Thyroid gland (tissue), 4 donors: Measurements from ENCODE around the gene ANKLE1. TPM values are rescaled to one million over a fixed set of nuclear protein-coding genes. Genes with fewer than 3 reads are reported as not detected.

ENCODE experiments used
- DNase-seq, 2 donors: peaks; one replicate each; pipeline ENCODE4 v3.0.0-alpha.2; 2019
- H3K27ac ChIP-seq, 3 donors: fragments of 200-600 bp; sonication (generic); 1 replicate in 2 of 3; 2 replicates in 1 of 3; pipeline ENCODE4 v1.5.1; 2016 to 2019; ENCODE audit warnings: mild to moderate bottlenecking in 1 of 3, moderate library complexity in 1 of 3
- H3K27me3 ChIP-seq: fragments of 200-600 bp; sonication (generic); one replicate; pipeline ENCODE4 v1.5.1; 2019
- H3K36me3 ChIP-seq, 2 donors: fragments of 200-600 bp; sonication (generic); one replicate each; pipeline ENCODE4 v1.5.1; 2016 to 2019
- H3K4me1 ChIP-seq, 2 donors: fragments of 200-600 bp; sonication (generic); one replicate each; pipeline ENCODE4 v1.5.1; 2017 to 2019
- H3K4me3 ChIP-seq, 3 donors: fragments of 200-600 bp; sonication (generic); replicated peaks in 1 of 3; 1 replicate in 2 of 3; 2 replicates in 1 of 3; pipeline ENCODE4 v1.5.1; 2016; ENCODE audit warnings: mild to moderate bottlenecking in 1 of 3
- H3K9me3 ChIP-seq: fragments of 200-600 bp; sonication (generic); one replicate; pipeline ENCODE4 v1.5.1; 2017
- CTCF ChIP-seq, 6 experiments: fragments of 200-600 bp in 3 of 6; fragments of 450-650 bp in 3 of 6; sonication (generic) in 3 of 6; IDR thresholded peaks; one replicate each; pipeline ENCODE4 v1.5.1; 2016 to 2019; ENCODE audit warnings: antibody characterized with exemption in 6 of 6, mild to moderate bottlenecking in 2 of 6, inconsistent platforms in 1 of 6, moderate library complexity in 1 of 6
- POLR2A ChIP-seq, 2 donors: fragments of 450-650 bp; IDR thresholded peaks; one replicate each; pipeline ENCODE4 v1.6.1; 2017; ENCODE audit warnings: antibody characterized with exemption in 2 of 2, mild to moderate bottlenecking in 2 of 2, moderate library complexity in 1 of 2
- WGBS, 2 donors: methylation state at CpG; one replicate each; pipeline ENCODE4 v1.1.5; 2017; 5-methylcytosine and 5-hydroxymethylcytosine counted together
- intact Hi-C: fragments of 100-400 bp; cut with DNase I; formaldehyde crosslinking; loops from one replicate; pipeline ENCODE4 v1.15.1; 2023
- total RNA-seq, 4 donors: library from RNA; depleted of rRNA; stranded (reverse); fragments of >200 nt; gene quantifications; one replicate each; pipeline ENCODE4 v1.2.3, GENCODE V29; 2016

The ANKLE1 gene
- total RNA-seq, 4 donors from 2014 or later, result 0.11 to 0.40 (median 0.27) TPM

DNA sequence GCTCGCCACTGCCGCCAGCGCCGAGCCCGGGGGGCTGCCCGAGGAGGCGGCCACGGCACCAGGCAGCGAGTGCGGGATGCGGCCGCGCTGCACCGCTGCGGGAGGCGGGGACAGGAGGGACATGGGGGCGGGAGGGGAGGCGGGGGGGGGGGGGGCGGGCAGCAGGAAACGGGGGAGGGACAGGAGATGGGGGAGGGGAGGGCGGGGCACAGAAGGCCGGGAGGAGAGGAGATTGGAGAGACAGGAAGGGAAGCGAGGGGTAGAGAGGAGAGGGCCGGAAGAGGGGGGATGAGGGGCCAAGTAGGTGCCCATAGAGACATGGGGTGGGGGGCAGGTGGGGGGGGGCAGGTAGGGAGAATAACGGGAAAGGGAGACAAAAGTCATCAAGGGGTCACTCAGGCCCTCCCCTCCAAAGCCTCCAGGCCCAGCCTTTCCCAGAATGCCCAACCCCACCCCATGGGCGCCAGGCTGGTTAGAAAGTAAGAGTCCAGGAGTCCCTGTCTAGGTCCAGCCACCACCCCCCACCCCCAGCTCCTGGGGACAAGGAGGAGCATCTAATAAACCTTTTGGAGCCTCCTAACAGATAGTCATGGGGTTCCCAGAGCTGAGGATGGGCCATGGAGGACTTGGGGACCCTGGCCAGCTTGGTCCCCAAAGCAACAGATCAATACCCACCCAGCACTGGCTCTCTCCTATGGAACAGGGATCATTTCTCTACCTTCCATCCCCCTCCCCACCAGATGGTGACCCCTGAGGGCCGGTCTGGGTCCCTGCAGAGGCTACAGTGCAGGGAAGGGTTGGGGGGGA is 45.5 kb upstream of the ANKLE1 start:
- WGBS, 2 donors, result 19 to 26% methylated on average over 6 to 9 of the region's 27 CpGs
- Histone ChIP-seq H3K9me3 (no peaks in the 10 kb centered on the region), H3K4me1 (peaks cover 15 to 23% of the 10 kb centered on the region in 2 donors), H3K4me3 (peak overlapping the region in 1 of 3 donors; percentile 41), H3K27ac (peak overlapping the region in 2 of 3 donors; percentile 31 to 72), H3K27me3 (no peaks in the 10 kb centered on the region), H3K36me3 (peaks cover 0 to 17% of the 10 kb centered on the region in 2 donors)
- TF ChIP-seq POLR2A (IDR thresholded peaks at IDR 0.05) (no peak), CTCF (IDR thresholded peaks at IDR 0.05) (no peak)
- DNase-seq, result peak in 1 of 2 donors; percentile 38
- intact Hi-C loops, result no loop called here

GRCh38 chr19:17236811-17237543 is 44.7 kb upstream of the ANKLE1 start:
- no peaks in the 10 kb centered on the region for H3K9me3 ChIP-seq
- 89 to 90% methylated on average over 18 of the region's 18 CpGs for WGBS, 2 donors
- H3K27me3 ChIP-seq, result no peaks in the 10 kb centered on the region
- DNase-seq, result no peak
- no peak for TF ChIP-seq POLR2A (IDR thresholded peaks at IDR 0.05)
- peaks cover 22 to 31% of the 10 kb centered on the region in 2 donors for H3K4me1 ChIP-seq
- no peak overlapping the region for H3K4me3 ChIP-seq
- H3K27ac ChIP-seq, result no peak overlapping the region
- intact Hi-C loops, result no loop called here
- peaks cover 0 to 12% of the 10 kb centered on the region in 2 donors for H3K36me3 ChIP-seq

DNA sequence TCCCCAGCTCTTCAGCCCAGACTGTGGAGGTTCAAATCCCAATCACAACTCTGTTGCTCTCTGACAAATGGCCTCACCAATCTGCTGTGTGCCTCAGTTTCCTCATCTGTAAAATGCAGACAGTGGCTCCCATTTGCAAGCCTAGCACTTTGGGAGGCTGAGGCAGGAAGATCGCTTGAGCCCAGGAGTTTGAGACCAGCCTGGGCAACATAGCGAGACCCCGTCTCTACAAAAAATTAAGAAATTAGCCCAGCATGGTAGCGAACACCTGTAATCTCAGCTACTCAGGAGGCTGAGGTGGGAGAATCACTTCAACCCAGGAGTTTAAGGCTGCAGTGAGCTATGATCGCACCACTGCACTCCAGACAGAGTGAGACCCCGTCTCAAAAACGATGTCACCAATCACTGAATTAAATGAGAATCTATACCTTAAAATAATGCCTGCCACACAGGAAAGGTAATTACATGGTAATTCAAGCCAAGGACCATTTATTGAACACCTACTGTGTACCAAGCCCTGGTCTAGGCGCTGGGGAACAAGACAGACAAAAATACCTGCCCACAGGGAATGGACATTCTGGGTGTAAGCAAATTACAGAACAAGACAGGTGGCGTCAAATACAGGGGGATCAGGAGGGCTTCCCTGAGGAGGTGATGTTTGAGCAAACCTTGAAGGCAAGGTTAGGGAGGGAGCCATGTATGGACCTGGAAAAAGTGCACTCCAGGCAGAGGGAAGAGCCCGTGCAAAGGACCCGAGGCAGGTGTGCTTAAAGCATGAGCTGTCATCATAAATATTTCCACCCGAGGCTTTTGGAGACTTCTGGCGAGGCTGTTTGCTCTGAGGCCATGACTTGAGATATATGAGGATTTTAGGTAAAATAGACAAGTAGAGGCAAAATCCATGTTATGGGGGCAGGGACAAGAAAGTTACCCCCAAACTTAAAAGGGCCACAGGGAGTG is 43.7 kb upstream of the ANKLE1 start:
- H3K9me3 ChIP-seq, result no peaks in the 10 kb centered on the region
- no peak for TF ChIP-seq POLR2A (IDR thresholded peaks at IDR 0.05)
- peaks cover 32 to 42% of the 10 kb centered on the region in 2 donors for H3K4me1 ChIP-seq
- no peak for DNase-seq
- H3K36me3 ChIP-seq, result peaks cover 0 to 12% of the 10 kb centered on the region in 2 donors
- H3K27ac ChIP-seq, result no peak overlapping the region
- intact Hi-C loops, result no loop called here
- H3K27me3 ChIP-seq, result no peaks in the 10 kb centered on the region
- H3K4me3 ChIP-seq, result no peak overlapping the region
- 92 to 95% methylated on average over 13 of the region's 13 CpGs for WGBS, 2 donors

DNA sequence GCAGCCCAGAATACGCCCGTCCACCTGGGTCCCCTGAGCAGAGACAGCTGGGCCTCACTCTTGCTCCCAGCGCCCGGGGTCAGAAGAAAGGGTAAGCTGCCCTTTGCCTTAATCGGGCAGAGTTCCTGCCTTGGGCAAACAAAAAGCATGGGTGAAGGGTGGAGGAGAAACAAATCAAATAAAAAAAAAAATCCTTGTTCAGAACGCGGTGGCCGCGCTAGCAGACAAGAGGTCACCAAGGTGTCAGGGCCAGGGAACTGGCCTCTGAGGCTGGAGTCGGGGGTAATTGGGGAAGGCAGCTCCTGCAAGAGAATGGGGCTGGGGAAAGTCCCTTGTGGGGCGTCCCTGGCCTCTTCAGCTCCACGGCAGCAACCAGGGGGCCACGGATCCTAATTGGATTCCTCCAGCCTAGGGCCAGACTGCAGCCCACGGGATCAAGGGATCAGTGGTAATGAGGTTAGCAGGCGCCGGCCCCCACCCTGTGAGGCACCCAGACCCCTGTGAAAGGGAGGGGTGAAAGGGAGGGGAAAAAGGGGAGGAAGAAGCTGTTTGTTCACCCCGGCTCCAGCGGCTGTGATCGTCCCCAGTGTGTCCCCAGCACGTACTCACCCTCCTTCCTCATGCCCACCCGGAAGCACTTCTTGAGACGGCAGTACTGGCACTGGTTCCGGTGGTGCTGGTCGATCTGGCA is 41.5 kb upstream of the ANKLE1 start:
- H3K9me3 ChIP-seq, result no peaks in the 10 kb centered on the region
- H3K27me3 ChIP-seq, result no peaks in the 10 kb centered on the region
- peaks cover 0 to 12% of the 10 kb centered on the region in 2 donors for H3K36me3 ChIP-seq
- no peak for DNase-seq
- peaks cover 32 to 40% of the 10 kb centered on the region in 2 donors for H3K4me1 ChIP-seq
- H3K27ac ChIP-seq, result no peak overlapping the region
- TF ChIP-seq POLR2A (IDR thresholded peaks at IDR 0.05) (no peak), CTCF (IDR thresholded peaks at IDR 0.05) (no peak)
- 79 to 81% methylated on average over 20 to 22 of the region's 24 CpGs for WGBS, 2 donors
- intact Hi-C loops, result no loop called here
- no peak overlapping the region for H3K4me3 ChIP-seq

- no peak for DNase-seq
- intact Hi-C loops, result no loop called here
- TF ChIP-seq CTCF (IDR thresholded peaks at IDR 0.05) (no peak), POLR2A (IDR thresholded peaks at IDR 0.05) (no peak)
- H3K36me3 ChIP-seq, result peaks cover 0 to 12% of the 10 kb centered on the region in 2 donors
- H3K4me3 ChIP-seq, result no peak overlapping the region
- H3K27me3 ChIP-seq, result no peaks in the 10 kb centered on the region
- no peaks in the 10 kb centered on the region for H3K9me3 ChIP-seq
- H3K27ac ChIP-seq, result peak overlapping the region in 1 of 3 donors; percentile 85
- WGBS, 2 donors, result 95% methylated on average over 6 of the region's 6 CpGs
- H3K4me1 ChIP-seq, result peaks cover 31 to 37% of the 10 kb centered on the region in 2 donors
Observed at GRCh38 chr19:17240826-17241399, 40.8 kb upstream of the ANKLE1 start.
